ENCODE results near the gene SEMA5B.

DNA sequence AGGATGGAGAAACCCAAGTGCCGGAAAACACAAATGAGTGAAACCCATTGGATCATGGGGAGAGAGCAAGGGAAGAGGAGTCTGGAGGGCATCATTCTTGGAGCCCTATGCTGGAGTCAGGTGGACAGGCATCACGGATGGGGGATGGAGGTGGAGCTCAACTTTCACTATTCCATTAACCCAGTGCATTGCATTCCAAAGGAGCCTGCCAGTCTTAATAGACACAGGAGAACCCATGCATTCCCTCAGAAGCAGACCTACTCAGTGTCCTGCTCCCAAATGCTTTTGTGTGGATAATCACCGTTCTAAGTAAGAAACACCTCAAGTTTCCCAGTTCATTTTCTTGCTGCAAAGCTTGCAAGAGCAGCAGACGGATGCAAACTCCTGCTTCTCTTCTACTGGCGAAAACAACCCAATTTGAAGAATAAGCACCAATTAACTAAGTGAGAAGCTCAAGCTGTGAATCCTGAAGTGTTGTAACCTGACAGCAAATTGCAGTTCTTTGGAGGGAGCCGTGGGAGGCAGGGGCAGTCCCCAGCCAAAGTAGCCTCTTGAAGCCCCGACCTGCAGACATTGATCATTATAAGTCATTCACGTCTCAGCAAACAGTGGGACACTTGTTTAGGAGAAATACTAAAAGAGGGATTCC is 25.3 kb downstream of the SEMA5B start:
- TF ChIP-seq, protein P1, sequence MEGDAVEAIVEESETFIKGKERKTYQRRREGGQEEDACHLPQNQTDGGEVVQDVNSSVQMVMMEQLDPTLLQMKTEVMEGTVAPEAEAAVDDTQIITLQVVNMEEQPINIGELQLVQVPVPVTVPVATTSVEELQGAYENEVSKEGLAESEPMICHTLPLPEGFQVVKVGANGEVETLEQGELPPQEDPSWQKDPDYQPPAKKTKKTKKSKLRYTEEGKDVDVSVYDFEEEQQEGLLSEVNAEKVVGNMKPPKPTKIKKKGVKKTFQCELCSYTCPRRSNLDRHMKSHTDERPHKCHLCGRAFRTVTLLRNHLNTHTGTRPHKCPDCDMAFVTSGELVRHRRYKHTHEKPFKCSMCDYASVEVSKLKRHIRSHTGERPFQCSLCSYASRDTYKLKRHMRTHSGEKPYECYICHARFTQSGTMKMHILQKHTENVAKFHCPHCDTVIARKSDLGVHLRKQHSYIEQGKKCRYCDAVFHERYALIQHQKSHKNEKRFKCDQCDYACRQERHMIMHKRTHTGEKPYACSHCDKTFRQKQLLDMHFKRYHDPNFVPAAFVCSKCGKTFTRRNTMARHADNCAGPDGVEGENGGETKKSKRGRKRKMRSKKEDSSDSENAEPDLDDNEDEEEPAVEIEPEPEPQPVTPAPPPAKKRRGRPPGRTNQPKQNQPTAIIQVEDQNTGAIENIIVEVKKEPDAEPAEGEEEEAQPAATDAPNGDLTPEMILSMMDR (IDR thresholded peaks at IDR 0.05): no peak
- no peak for TF ChIP-seq POLR2A (IDR thresholded peaks at IDR 0.05)
